CD4-positive, alpha-beta T cell (primary cell): ENCODE measurements around the gene KMO. TPM values are rescaled to one million over a fixed set of nuclear protein-coding genes. Genes with fewer than 3 reads are reported as not detected.

Experiments
- ATAC-seq: fragments of 200-7000 bp; cut with Tn5 transposase; one replicate; pipeline ENCODE4 v1.10.0; 2022; ENCODE audit warnings: mild to moderate bottlenecking; ENCODE audit not compliant: poor library complexity
- CTCF ChIA-PET: fragments of 350-600 bp; sonication (Branson Sonifier 250); formaldehyde crosslinking; loops from one replicate; lab custom pipeline; 2021; ENCODE audit warnings: antibody characterized with exemption, inconsistent platforms; lab: Charles Lee
- POLR2A ChIA-PET: fragments of 350-600 bp; sonication (Branson Sonifier 250); formaldehyde crosslinking; loops from one replicate; lab custom pipeline; 2021; ENCODE audit warnings: antibody characterized with exemption, inconsistent platforms; lab: Charles Lee
- DNase-seq, 14 experiments: peaks; one replicate each; pipeline ENCODE4 v3.0.0-alpha.2; 2013 to 2020; ENCODE audit warnings: mixed read lengths in 2 of 14
- H3K27ac ChIP-seq, 2 donors: one replicate each; pipeline versions ENCODE4 v1.5.1 to v1.7.0; 2013; ENCODE audit warnings: low read length in 2 of 2, low read depth in 1 of 2, mild to moderate bottlenecking in 1 of 2
- H3K27me3 ChIP-seq, 2 experiments: 1 replicate in 1 of 2; 2 replicates in 1 of 2; pipeline versions ENCODE4 v1.6.1 to v1.7.0; 2013; ENCODE audit warnings: low read length in 2 of 2, control low read depth in 1 of 2, mild to moderate bottlenecking in 1 of 2, moderate library complexity in 1 of 2; ENCODE audit not compliant: insufficient read depth in 2 of 2, control insufficient read depth in 1 of 2
- H3K36me3 ChIP-seq: one replicate; pipeline ENCODE4 v1.6.1; 2013; ENCODE audit warnings: low read length, control low read depth; ENCODE audit not compliant: insufficient read depth
- H3K4me1 ChIP-seq: one replicate; pipeline ENCODE4 v1.6.1; 2013; ENCODE audit warnings: low read length, control low read depth; ENCODE audit not compliant: insufficient read depth
- H3K4me3 ChIP-seq: one replicate; pipeline ENCODE4 v1.5.1; 2013; ENCODE audit warnings: mild to moderate bottlenecking, low read length, moderate library complexity
- H3K9me3 ChIP-seq, 2 experiments: 1 replicate in 1 of 2; 2 replicates in 1 of 2; pipeline versions ENCODE4 v1.6.1 to v1.7.0; 2013; ENCODE audit warnings: low read length in 2 of 2, mild to moderate bottlenecking in 2 of 2, control low read depth in 1 of 2, moderate library complexity in 1 of 2; ENCODE audit not compliant: control insufficient read depth in 1 of 2, insufficient read depth in 1 of 2
- H3K27ac Mint-ChIP-seq: one replicate; pipeline ENCODE4 v1.8.0; 2020; ENCODE audit warnings: mixed read lengths
- H3K27me3 Mint-ChIP-seq: one replicate; pipeline ENCODE4 v1.8.0; 2021; ENCODE audit warnings: mixed read lengths
- H3K36me3 Mint-ChIP-seq: one replicate; pipeline ENCODE4 v1.8.0; 2021; ENCODE audit warnings: low read depth, mixed read lengths
- H3K4me1 Mint-ChIP-seq: one replicate; pipeline ENCODE4 v1.8.0; 2021; ENCODE audit warnings: low read depth, mixed read lengths
- H3K4me3 Mint-ChIP-seq: one replicate; pipeline ENCODE4 v1.8.0; 2020; ENCODE audit warnings: mild to moderate bottlenecking, mixed read lengths
- H3K9me3 Mint-ChIP-seq: one replicate; pipeline ENCODE4 v1.8.0; 2020; ENCODE audit warnings: mixed read lengths
- CTCF ChIP-seq: fragments of 200-600 bp; IDR thresholded peaks from one replicate; pipeline ENCODE4 v1.8.0; 2022; ENCODE audit warnings: antibody characterized with exemption, mild to moderate bottlenecking
- intact Hi-C, 2 experiments: fragments of 100-400 bp; cut with DNase I in 1 of 2; cut with micrococcal nuclease in 1 of 2; formaldehyde crosslinking; loops; one replicate each; pipeline versions ENCODE4 v1.15.1 to v1.9.0; 2023 to 2025; cut with DNase I, micrococcal nuclease
- total RNA-seq, 174 experiments: library from RNA in 2 of 174; stranded (reverse) in 2 of 174; gene quantifications; one replicate each; pipeline ENCODE4 v1.2.3 and lab custom pipeline; 2021 to 2026

The KMO gene
- total RNA-seq, 2 experiments from 2014 or later, result not detected

- CTCF ChIA-PET, result no interaction called here
- Mint-ChIP-seq H3K4me3 (no peak overlapping the region), H3K36me3 (peaks cover 18% of the 10 kb centered on the region), H3K27ac (no peak overlapping the region), H3K27me3 (no peaks in the 10 kb centered on the region), H3K9me3 (no peaks in the 10 kb centered on the region), H3K4me1 (peaks cover 31% of the 10 kb centered on the region)
- Histone ChIP-seq H3K36me3 (peaks cover 5% of the 10 kb centered on the region), H3K27ac (no peak overlapping the region), H3K9me3 (no peaks in the 10 kb centered on the region), H3K4me1 (peaks cover 2% of the 10 kb centered on the region), H3K27me3 (no peaks in the 10 kb centered on the region), H3K4me3 (no peak overlapping the region)
- DNase-seq, result no peak
- no peak for TF ChIP-seq CTCF
- no peak for ATAC-seq
- intact Hi-C loops, result no loop called here
- POLR2A ChIA-PET, result no interaction called here
Measured at GRCh38 chr1:241630899-241631298, 98.7 kb downstream of the KMO start.

GRCh38 chr1:241631674-241632073 is 99.5 kb downstream of the KMO start:
- no peak for TF ChIP-seq CTCF
- Histone ChIP-seq H3K9me3 (no peaks in the 10 kb centered on the region), H3K4me1 (peaks cover 2% of the 10 kb centered on the region), H3K36me3 (peaks cover 5% of the 10 kb centered on the region), H3K27me3 (no peaks in the 10 kb centered on the region), H3K4me3 (no peak overlapping the region), H3K27ac (no peak overlapping the region)
- Mint-ChIP-seq H3K27me3 (no peaks in the 10 kb centered on the region), H3K4me3 (peak overlapping the region; percentile 66), H3K9me3 (no peaks in the 10 kb centered on the region), H3K36me3 (peaks cover 18% of the 10 kb centered on the region), H3K27ac (peak overlapping the region; percentile 74), H3K4me1 (peaks cover 36% of the 10 kb centered on the region)
- POLR2A ChIA-PET, result no interaction called here
- intact Hi-C loops, result no loop called here
- CTCF ChIA-PET, result no interaction called here
- no peak for ATAC-seq
- no peak for DNase-seq

- no peaks in the 10 kb centered on the region for H3K9me3 ChIP-seq
- DNase-seq, result no peak
- peaks cover 18% of the 10 kb centered on the region for H3K36me3 Mint-ChIP-seq
- intact Hi-C loops, result no loop called here
- ChIA-PET CTCF (interaction anchor here (1.2 to 1.9 kb wide), 2 partner anchors 15 to 22 kb away, joined by 3 to 9 read pairs; no protein-coding TSS in a partner anchor), POLR2A (interaction anchor here (0.8 to 0.9 kb wide), 2 partner anchors 11 to 29 kb away, joined by 3 to 4 read pairs; no protein-coding TSS in a partner anchor)
- ATAC-seq, result no peak
- peaks cover 5% of the 10 kb centered on the region for H3K36me3 ChIP-seq
- TF ChIP-seq CTCF, result no peak
- H3K27ac Mint-ChIP-seq, result no peak overlapping the region
- no peak overlapping the region for H3K27ac ChIP-seq
- no peaks in the 10 kb centered on the region for H3K9me3 Mint-ChIP-seq
- no peaks in the 10 kb centered on the region for H3K27me3 Mint-ChIP-seq
- peaks cover 3% of the 10 kb centered on the region for H3K4me1 ChIP-seq
- H3K27me3 ChIP-seq, result no peaks in the 10 kb centered on the region
- no peak overlapping the region for H3K4me3 Mint-ChIP-seq
- peaks cover 40% of the 10 kb centered on the region for H3K4me1 Mint-ChIP-seq
- H3K4me3 ChIP-seq, result no peak overlapping the region
Measured at GRCh38 chr1:241632987-241633386, 100.8 kb downstream of the KMO start.
